ENCODE measurements around the gene SLC13A4. TPM values are rescaled to one million over a fixed set of nuclear protein-coding genes. Genes with fewer than 3 reads are reported as not detected.
"Not testable (repeated sequence)": the region's sequence is repeated elsewhere in the genome, so short reads cannot be mapped to it uniquely, and the experiment has no call there.

SLC13A4 gene
- not detected for total RNA-seq

DNA sequence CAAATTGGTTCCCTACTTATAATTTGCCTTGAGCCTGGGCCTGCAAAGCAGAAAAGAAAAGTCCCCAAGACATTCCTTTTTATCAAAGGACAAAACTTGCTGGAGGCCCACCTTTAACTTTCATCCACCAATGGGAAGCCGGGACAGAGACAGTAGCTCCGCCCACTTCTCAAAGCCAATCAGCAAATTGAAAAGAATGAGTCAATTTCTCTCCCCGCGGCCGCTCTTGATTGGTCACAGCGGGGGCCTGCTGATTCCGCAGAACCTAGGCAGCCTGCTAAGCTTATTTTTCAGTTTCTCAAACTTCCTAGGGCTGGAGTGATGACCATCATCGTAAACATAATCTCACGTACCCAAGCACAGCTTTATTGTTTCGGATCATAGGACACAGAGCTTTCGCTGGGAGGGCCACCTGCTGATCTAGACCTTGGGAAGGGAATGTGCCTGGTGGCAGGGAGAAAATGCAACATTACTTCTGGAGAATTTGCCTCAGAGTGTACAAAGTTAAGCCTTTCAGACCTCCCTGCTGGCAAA, at the start of gene SLC13A4:
Gene SLC13A4, minus strand, starts transcription at position 51 of the 534 bp plus-strand sequence. CDS start 690 bp downstream, outside the sequence.
- ChIA-PET CTCF (no interaction called here), POLR2A (no interaction called here)
- H3K4me1 Mint-ChIP-seq (ENCODE audit: low read depth) = no peaks in the 10 kb centered on the region
- no peak for ATAC-seq
- H3K4me3 Mint-ChIP-seq = no peak within 1 kb of the TSS
- DNase-seq = no peak
- no peak within 1 kb of the TSS for H3K27ac Mint-ChIP-seq
- no peaks in the 10 kb centered on the region for H3K9me3 Mint-ChIP-seq (ENCODE audit: insufficient read depth)
- no peaks in the 10 kb centered on the region for H3K27me3 Mint-ChIP-seq (ENCODE audit: low read depth)
- H3K36me3 Mint-ChIP-seq (ENCODE audit: low read depth) = no peaks in the 10 kb centered on the region

- CTCF ChIA-PET; H3K4me1 Mint-ChIP-seq (ENCODE audit: low read depth); ATAC-seq; H3K9me3 Mint-ChIP-seq (ENCODE audit: insufficient read depth); H3K4me3 Mint-ChIP-seq; H3K36me3 Mint-ChIP-seq (ENCODE audit: low read depth); POLR2A ChIA-PET; DNase-seq; H3K27ac Mint-ChIP-seq: not testable (repeated sequence)
- peaks cover 14% of the 10 kb centered on the region for H3K27me3 Mint-ChIP-seq (ENCODE audit: low read depth)
Measured at GRCh38 chr7:135775915-135776314, 47.9 kb upstream of the SLC13A4 start.

- Mint-ChIP-seq H3K27me3 (ENCODE audit: low read depth) (peaks cover 13% of the 10 kb centered on the region), H3K9me3 (ENCODE audit: insufficient read depth) (no peaks in the 10 kb centered on the region), H3K27ac (no peak overlapping the region), H3K4me3 (no peak overlapping the region), H3K4me1 (ENCODE audit: low read depth) (peaks cover 2% of the 10 kb centered on the region), H3K36me3 (ENCODE audit: low read depth) (no peaks in the 10 kb centered on the region)
- no peak for ATAC-seq
- CTCF ChIA-PET = interaction anchor here (1.4 kb wide), 1 partner anchor 25 kb away, joined by 3 read pairs; no protein-coding TSS in a partner anchor
- DNase-seq = no peak
- POLR2A ChIA-PET = no interaction called here
Measured at GRCh38 chr7:135775230-135775629, 47.2 kb upstream of the SLC13A4 start.

- no peaks in the 10 kb centered on the region for H3K9me3 Mint-ChIP-seq (ENCODE audit: insufficient read depth)
- ChIA-PET POLR2A (no interaction called here), CTCF (interaction anchor here (1.4 kb wide), 1 partner anchor 26 kb away, joined by 3 read pairs; no protein-coding TSS in a partner anchor)
- H3K27me3 Mint-ChIP-seq (ENCODE audit: low read depth) = peaks cover 15% of the 10 kb centered on the region
- H3K27ac Mint-ChIP-seq = no peak overlapping the region
- H3K4me1 Mint-ChIP-seq (ENCODE audit: low read depth) = peaks cover 2% of the 10 kb centered on the region
- ATAC-seq (no peak), DNase-seq (no peak)
- no peaks in the 10 kb centered on the region for H3K36me3 Mint-ChIP-seq (ENCODE audit: low read depth)
- no peak overlapping the region for H3K4me3 Mint-ChIP-seq
Measured at GRCh38 chr7:135774284-135774683, 46.3 kb upstream of the SLC13A4 start.

GRCh38 chr7:135773464-135773863, 45.5 kb upstream of the SLC13A4 start:
- POLR2A ChIA-PET = no interaction called here
- CTCF ChIA-PET = no interaction called here
- no peaks in the 10 kb centered on the region for H3K9me3 Mint-ChIP-seq (ENCODE audit: insufficient read depth)
- no peak for ATAC-seq
- DNase-seq = no peak
- no peaks in the 10 kb centered on the region for H3K36me3 Mint-ChIP-seq (ENCODE audit: low read depth)
- no peak overlapping the region for H3K4me3 Mint-ChIP-seq
- H3K4me1 Mint-ChIP-seq (ENCODE audit: low read depth) = peaks cover 2% of the 10 kb centered on the region
- H3K27me3 Mint-ChIP-seq (ENCODE audit: low read depth) = peaks cover 13% of the 10 kb centered on the region
- no peak overlapping the region for H3K27ac Mint-ChIP-seq

DNA sequence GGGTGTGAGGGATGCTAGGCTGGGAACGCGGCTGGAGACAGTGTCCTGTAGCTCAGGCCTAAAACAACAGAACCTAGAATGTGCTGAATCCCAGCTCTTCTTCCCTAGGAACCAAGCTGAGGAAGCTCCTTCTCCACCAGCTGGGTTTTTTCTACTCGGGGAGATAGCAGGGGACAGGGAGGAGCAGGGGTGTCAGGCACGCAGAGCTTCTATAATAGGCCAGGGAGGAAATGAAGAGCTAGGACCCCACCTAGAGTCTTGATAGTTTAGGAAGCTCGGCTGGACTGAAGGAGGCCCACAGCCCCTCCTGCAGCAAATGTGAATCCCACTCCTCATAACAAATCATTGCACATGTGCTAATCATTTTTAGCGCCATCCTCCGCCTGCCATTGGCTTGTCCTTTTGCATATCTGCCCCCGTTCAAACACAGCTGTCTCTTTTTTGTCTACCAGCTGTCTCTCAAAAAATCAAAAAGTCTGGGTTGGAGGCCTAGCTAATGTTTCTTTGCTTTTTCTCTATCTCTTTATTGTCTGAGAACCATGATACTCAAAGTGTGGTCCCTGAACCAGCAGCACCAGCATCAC, 44.7 kb upstream of the SLC13A4 start:
- no peaks in the 10 kb centered on the region for H3K9me3 Mint-ChIP-seq (ENCODE audit: insufficient read depth)
- no peak overlapping the region for H3K4me3 Mint-ChIP-seq
- DNase-seq = no peak
- CTCF ChIA-PET = interaction anchor here (0.5 kb wide), 1 partner anchor 153 kb away, joined by 4 read pairs; no protein-coding TSS in a partner anchor
- POLR2A ChIA-PET = no interaction called here
- no peak for ATAC-seq
- no peaks in the 10 kb centered on the region for H3K36me3 Mint-ChIP-seq (ENCODE audit: low read depth)
- peaks cover 2% of the 10 kb centered on the region for H3K4me1 Mint-ChIP-seq (ENCODE audit: low read depth)
- H3K27ac Mint-ChIP-seq = no peak overlapping the region
- peaks cover 8% of the 10 kb centered on the region for H3K27me3 Mint-ChIP-seq (ENCODE audit: low read depth)

GRCh38 chr7:135771961-135772638, 44.1 kb upstream of the SLC13A4 start:
- ChIA-PET POLR2A (no interaction called here), CTCF (no interaction called here)
- H3K27ac Mint-ChIP-seq = no peak overlapping the region
- no peak overlapping the region for H3K4me3 Mint-ChIP-seq
- H3K4me1 Mint-ChIP-seq (ENCODE audit: low read depth) = peaks cover 2% of the 10 kb centered on the region
- no peaks in the 10 kb centered on the region for H3K9me3 Mint-ChIP-seq (ENCODE audit: insufficient read depth)
- H3K36me3 Mint-ChIP-seq (ENCODE audit: low read depth) = no peaks in the 10 kb centered on the region
- ATAC-seq (no peak), DNase-seq (no peak)
- H3K27me3 Mint-ChIP-seq (ENCODE audit: low read depth) = peaks cover 5% of the 10 kb centered on the region

DNA sequence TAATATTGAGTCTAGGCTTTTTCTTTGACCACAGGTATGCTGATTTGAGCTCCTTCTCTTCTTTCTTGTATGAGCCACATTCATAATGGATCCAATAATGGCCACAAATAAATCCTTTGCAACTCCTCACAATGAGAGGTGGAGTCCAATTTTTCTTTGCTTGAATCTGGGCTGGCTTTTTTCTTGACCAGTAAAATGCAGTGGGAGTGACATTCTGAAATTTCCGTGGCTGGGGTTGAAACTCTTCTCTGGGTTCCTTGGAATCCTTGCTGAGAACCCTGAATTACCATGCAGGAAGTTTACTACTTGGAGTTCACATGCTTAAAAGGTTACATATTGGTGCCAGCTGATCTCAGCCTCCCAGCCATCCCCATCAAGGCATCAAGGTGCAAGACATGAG, 43.1 kb upstream of the SLC13A4 start:
- ChIA-PET POLR2A (no interaction called here), CTCF (no interaction called here)
- no peak overlapping the region for H3K4me3 Mint-ChIP-seq

GRCh38 chr7:135770139-135770710, 42.2 kb upstream of the SLC13A4 start:
- no peak for DNase-seq
- Mint-ChIP-seq H3K9me3 (ENCODE audit: insufficient read depth) (no peaks in the 10 kb centered on the region), H3K27ac (no peak overlapping the region), H3K4me1 (ENCODE audit: low read depth) (peaks cover 2% of the 10 kb centered on the region), H3K4me3 (no peak overlapping the region), H3K36me3 (ENCODE audit: low read depth) (no peaks in the 10 kb centered on the region), H3K27me3 (ENCODE audit: low read depth) (peaks cover 5% of the 10 kb centered on the region)
- ChIA-PET POLR2A (no interaction called here), CTCF (no interaction called here)
- no peak for ATAC-seq

More for the DNA sequence above, 43.1 kb upstream of the SLC13A4 start:
- no peak for ATAC-seq
- H3K36me3 Mint-ChIP-seq (ENCODE audit: low read depth) = no peaks in the 10 kb centered on the region
- H3K27me3 Mint-ChIP-seq (ENCODE audit: low read depth) = peaks cover 5% of the 10 kb centered on the region
- H3K4me1 Mint-ChIP-seq (ENCODE audit: low read depth) = peaks cover 2% of the 10 kb centered on the region
- DNase-seq = no peak
- no peaks in the 10 kb centered on the region for H3K9me3 Mint-ChIP-seq (ENCODE audit: insufficient read depth)
- H3K27ac Mint-ChIP-seq = no peak overlapping the region

GRCh38 chr7:135769005-135769802, 41.2 kb upstream of the SLC13A4 start:
- Mint-ChIP-seq H3K27me3 (ENCODE audit: low read depth) (peaks cover 5% of the 10 kb centered on the region), H3K9me3 (ENCODE audit: insufficient read depth) (no peaks in the 10 kb centered on the region), H3K36me3 (ENCODE audit: low read depth) (no peaks in the 10 kb centered on the region), H3K4me1 (ENCODE audit: low read depth) (peaks cover 2% of the 10 kb centered on the region), H3K27ac (no peak overlapping the region), H3K4me3 (no peak overlapping the region)
- ChIA-PET CTCF (no interaction called here), POLR2A (no interaction called here)
- ATAC-seq (no peak), DNase-seq (no peak)

DNA sequence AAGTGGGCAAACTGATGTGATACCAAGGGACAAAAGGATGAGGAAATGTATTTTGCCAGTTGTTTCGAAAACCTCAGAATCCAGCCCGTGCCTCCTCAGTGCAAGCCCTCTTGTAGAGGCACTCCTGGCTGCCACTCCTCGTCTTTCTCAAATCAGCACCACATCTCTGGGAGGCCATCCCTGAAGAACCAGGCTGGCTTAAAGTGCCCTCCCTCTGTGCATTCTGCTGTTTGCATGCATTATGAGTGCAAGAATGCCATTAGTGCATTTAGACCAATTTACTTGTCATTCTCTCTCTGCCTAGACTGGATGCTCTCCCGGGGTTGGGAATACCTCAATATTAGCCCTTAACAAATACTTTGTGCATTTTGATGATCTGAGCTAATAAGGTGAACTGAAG, 40.5 kb upstream of the SLC13A4 start:
- CTCF ChIA-PET = no interaction called here
- Mint-ChIP-seq H3K4me1 (ENCODE audit: low read depth) (peaks cover 2% of the 10 kb centered on the region), H3K27me3 (ENCODE audit: low read depth) (peaks cover 5% of the 10 kb centered on the region), H3K36me3 (ENCODE audit: low read depth) (no peaks in the 10 kb centered on the region), H3K27ac (no peak overlapping the region), H3K4me3 (no peak overlapping the region), H3K9me3 (ENCODE audit: insufficient read depth) (no peaks in the 10 kb centered on the region)
- ATAC-seq (no peak), DNase-seq (no peak)
- POLR2A ChIA-PET = no interaction called here

GRCh38 chr7:135768064-135768463, 40.1 kb upstream of the SLC13A4 start:
- POLR2A ChIA-PET = no interaction called here

More at GRCh38 chr7:135768064-135768463, 40.1 kb upstream of the SLC13A4 start:
- DNase-seq = no peak
- peaks cover 5% of the 10 kb centered on the region for H3K27me3 Mint-ChIP-seq (ENCODE audit: low read depth)
- no peak for ATAC-seq
- CTCF ChIA-PET = no interaction called here
- no peaks in the 10 kb centered on the region for H3K36me3 Mint-ChIP-seq (ENCODE audit: low read depth)
- no peaks in the 10 kb centered on the region for H3K9me3 Mint-ChIP-seq (ENCODE audit: insufficient read depth)
- peaks cover 2% of the 10 kb centered on the region for H3K4me1 Mint-ChIP-seq (ENCODE audit: low read depth)
- no peak overlapping the region for H3K4me3 Mint-ChIP-seq
- no peak overlapping the region for H3K27ac Mint-ChIP-seq
